CD4-positive, alpha-beta T cell treated with Interleukin-15 for 1 hour (primary cell): ENCODE data around the gene TPT1.

Source experiments
- DNase-seq: peaks from one replicate; pipeline ENCODE4 v3.0.0-alpha.2; 2020

The TPT1 gene

DNA sequence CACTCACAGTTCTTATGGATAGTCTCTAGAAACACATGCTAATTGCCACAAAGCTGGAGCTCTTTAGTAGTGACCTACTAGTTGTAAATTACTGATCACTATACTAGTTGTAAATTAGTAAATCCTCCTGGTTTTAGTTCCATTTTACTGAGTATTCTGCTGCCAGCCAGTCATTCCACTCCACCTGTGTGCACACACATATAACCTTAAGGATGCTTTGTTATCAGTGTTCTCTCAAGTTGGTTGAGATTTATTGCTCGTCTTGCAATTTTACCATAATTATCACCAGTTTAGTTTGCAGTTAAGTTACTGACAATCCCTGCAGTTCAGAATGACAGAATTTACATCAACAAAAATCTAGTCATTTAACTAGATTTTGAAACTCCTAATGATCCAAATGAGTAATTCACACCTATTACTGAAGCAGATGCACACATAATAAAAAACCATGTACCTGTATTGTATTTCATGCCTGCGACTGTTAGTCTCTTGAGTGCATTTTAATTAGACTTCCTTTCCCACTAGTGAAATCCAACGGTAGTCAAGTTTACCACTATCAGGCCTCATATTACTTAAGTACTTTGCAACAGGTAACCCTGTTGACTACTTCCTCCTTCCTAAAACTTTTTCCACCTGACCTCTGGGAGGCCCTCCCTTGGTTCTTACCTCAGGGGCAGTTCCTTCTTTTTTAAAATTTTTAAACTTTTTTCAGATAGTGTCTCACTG, 7.6 kb downstream of the TPT1 start:
- DNase-seq = no peak

DNA sequence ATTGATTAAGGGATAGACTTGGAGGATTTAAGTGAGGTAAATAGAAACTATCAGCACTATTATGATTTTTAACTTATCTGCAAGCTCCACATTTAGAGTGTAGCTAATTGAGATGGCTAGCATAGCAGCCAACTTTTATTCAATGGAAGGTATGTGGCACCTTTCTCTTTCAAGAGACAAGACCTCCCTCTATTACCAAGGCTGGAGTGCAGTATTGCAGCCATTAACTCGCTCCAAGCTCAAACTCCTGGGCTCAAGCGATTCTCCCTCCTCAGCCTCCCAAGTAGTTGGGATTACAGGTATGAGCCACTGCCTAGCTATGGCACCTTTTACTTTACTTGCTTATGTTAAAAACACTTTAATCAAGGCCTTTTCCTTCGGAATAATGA, 8.2 kb downstream of the TPT1 start:
- DNase-seq = no peak

DNA sequence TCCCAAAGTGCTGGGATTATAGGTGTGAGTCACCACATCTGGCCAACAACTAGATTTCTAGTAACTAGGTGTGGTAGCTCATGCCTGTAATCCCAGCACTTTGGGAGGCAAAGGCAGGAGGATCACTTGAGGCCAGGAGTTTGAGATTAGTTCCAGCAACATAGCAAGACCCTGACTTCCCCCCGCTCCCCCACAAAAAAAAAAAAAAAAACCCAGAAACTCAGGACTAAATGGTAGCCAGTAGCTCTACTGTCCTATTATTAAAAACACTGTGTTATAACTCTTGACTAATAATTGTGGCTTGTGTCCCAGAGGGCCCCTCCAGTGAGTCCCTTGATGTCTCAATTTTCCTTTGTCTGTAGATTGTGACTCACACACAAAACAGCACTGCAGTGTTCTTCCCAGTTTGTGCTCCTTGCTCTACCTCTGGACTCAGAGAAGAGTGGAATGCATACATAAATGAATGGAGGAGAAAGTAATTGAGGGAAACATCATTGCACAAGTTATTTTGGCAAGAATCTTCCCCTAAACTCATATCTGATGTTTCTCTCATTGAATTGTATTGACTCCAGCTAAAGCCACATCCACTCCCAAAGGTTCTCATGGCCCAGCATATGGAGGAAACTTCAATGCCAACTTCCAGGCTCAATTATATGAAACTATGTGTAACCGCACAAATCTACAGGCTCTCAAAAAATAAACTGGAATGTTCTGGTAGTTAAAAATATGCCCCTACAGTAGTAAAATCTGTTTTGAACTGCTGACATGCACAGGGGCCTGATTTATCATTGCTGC, 8.8 kb downstream of the TPT1 start:
- DNase-seq = no peak

DNA sequence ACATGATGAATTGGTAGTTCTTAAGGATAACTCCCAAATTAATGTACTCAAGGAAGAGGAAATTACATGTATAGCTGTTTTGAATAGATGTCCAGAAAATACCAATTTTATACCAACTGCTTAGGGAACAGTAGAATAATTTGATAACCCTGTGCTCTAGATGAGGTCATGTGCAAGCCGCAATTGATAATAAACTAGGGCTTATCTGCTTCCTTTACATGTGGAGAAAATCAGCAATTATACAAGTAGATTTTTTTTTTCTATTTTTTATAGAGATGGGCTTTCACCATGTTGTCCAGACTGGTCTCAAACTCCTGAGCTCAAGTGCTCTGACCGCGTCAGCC, 9.3 kb downstream of the TPT1 start:
- DNase-seq = no peak

DNA sequence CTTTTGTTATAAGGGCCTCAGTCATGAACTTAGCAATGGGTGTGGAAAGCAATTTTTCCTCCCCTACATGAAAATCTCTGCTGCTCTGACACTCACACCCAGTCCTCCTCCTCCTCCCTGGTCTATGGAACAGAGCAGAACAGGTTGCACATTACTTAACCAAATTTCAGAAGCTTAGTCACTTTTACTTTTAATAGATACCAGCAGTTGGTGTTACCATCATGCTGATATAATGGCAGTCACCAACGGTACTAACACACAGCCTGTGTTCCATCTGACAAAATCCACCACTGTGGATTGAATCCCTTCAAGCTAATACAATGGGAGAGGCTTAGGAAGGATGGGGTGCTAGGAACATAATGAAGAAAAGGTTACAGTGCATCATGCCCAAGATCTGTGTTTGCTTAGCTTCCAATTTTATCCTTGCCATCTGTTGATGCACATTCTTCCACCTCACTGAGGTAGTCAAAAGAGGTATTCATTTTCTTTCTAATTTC, 9.8 kb downstream of the TPT1 start:
- no peak for DNase-seq

DNA sequence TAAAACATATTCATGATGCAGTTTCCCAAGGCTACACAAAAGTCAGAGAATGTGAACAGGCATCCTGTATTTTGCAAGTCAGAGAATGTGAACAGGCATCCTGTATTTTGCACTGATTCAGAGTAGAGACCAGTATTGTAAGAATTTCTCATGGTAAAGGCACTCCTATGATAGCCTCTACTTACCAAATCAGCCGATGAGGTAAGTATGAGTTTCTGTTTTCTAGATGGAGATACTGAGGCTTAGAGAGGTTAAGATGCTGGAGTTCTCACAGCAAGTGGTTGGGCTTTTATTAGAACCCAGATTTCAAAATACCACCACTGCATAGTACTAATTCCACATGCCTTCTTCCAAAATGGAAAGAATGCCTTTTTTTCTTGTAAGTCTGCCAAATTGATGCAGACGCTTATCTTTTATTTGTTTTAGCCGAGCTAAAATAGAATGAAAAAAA, 12.3 kb downstream of the TPT1 start:
- DNase-seq = no peak

DNA sequence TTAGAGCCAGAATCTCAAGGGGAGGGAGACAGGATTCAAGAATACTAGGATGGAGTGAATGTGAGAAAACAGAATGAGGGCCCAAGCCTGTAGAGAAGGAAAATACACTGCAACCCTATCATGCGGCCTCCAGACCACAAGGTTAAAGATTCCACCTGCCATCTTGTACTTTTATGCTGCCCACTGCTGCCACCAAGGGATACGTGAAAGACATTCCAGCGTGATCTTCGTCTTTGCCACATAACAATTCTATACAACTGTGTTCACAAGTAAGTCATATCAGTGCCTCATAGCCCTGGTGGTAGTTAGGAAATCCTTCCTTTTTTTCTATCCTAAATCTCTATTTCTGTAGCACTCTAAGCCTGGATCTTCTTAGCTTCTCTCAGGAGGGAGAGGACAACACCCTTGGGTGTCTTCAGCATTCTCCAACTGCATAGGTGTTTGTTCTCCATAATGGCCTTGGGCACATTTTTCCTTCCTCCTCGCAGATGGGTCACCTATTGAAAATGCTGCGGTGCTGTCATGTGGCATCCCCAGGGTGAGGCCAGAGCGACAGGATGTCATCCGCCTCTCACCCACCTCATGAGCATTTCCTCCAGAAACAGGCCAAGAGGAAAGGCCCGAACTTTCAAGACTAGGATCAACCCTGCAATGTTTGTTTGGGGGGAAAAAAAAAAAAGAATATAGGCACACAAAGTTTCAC, 13.6 kb downstream of the TPT1 start:
- no peak for DNase-seq

DNA sequence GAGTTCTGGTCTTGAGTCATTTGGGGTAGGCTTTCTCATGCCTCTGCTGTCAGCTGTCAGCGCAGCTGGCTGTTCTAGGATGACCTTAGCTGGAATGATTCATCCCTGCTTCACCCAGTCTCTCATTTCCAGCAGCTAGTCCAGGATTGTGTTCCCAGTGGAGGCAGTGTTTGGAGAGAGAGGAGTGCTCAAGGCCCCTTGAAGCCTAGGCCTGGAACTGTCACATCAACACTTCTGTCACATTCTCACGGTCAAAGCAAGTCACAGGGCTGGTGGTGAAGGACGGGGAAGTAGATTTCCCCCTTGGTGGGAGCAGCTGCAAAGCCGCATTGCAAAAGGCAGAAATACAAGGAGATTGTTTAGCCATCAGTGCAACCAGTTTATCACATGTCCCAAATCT, 15.2 kb downstream of the TPT1 start:
- DNase-seq = no peak

DNA sequence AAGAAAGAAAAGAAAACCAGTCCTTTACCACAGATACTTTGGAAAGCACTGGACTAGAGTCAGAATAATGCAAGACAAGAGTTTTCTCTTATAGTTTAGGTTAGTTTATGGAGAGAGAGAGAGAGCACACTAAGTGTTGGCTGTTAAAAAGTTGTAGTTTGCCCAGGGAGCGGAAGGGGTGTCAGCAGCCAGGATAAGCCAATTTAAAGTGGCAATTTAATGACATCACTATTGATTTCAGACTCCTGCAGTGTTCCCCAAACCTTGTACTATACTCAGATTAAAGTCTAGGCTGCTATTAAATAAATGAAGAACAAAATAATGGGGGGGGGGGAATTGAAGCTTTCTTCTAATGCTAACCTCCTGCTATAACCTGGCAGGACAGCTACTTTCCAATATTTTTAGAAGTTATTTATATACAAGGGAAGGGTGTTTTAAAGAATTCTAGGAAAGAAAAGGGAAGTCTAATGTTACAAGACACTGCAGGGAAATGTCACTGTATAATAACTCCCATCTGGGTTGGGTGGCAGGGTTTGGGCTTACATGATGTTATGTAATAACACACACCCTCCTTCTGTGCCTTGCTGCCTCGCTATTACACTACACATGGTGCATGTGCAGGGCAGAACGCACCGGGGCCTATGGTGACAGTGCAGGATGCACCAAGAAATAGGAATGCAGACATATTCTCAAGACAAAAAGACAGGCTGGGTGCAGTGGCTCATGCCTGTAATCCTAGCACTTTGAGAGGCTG, 19.9 kb downstream of the TPT1 start:
- DNase-seq = no peak

DNA sequence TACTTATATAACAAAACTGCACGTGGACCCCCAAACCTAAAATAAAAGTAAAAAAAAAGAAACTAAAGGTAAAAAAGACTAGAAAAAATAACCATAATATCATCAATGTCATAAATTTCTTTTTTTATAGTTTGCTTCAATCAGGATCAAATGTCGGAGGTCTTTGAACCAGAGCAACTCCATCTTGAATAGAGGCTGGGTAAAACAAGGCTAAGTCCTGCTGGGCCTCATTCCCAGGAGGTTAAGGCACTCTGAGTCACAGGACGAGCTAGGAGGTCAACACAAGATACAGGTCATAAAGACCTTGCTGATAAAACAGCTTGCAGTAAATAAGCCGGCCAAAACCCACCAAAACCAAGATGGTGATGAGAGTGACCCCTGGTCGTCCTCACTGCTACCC, 24.0 kb downstream of the TPT1 start:
- no peak for DNase-seq

DNA sequence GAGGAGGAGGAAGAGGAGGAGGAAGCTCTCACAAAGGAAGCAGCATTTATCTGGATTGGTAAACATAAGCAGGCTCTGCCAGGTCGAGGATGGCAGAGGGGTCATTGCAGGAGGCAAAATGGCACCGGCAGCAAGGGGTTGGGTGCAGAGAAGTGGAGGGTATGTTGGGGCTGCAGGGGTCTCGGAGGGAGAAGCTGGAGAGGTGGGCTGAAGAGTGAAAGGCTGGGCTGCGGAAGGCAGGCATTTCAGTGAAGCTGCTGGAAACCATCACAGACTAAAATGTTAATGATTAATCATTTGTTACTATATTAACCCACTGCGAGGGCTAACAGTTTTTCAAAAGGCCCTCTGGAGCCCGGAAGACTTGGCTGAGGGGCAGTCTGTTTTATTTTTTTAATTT, 24.6 kb downstream of the TPT1 start:
- DNase-seq = no peak

DNA sequence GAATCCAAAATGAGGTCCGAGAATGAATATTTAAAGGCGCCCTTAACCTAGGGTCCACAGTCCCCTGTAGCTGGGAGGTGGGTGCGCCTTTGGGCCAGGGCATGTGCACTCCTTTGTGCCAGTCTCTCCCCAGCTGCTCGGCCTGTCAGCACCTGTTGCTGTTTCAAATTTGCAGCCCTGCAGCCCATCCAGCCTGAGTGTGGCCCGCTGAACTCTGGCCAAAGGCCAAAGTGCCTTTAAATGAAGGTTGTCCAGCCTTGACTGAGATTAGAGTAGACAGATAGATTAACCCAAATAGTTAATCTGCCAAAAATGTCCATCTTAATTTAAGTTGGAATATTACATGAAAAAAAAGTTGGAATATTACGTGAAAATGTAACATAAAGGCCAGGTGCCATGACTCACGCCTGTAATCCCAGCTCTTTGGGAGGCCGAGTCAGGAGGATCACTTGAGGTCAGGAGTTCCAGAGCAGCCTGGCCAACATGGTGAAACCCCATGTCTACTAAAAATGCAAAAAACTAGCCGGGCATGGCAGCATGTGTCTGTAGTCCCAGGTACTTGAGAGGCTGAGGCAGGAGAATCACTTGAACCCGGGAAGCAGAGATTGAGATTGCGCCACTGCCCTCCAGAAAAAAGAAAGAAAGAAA, 25.3 kb downstream of the TPT1 start:
- no peak for DNase-seq

DNA sequence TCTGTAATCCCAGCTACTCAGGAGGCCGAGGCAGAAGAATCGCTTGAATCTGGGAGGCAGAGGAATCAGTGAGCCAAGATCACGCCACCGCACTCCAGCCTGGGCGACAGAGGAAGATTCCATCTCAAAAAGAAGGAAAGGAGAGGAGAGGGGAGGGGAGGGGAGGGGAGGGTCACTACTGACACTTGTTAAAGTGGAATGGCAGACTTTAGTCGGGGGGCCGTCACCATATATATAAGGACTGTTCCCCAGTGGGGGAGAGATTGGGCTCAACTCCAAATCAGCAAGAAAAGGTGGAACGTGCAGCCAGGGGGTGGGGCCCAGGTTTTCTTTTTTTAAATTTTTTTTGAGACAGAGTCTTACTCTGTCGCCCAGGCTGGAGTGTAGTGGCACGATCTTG, 26.2 kb downstream of the TPT1 start:
- DNase-seq = no peak

DNA sequence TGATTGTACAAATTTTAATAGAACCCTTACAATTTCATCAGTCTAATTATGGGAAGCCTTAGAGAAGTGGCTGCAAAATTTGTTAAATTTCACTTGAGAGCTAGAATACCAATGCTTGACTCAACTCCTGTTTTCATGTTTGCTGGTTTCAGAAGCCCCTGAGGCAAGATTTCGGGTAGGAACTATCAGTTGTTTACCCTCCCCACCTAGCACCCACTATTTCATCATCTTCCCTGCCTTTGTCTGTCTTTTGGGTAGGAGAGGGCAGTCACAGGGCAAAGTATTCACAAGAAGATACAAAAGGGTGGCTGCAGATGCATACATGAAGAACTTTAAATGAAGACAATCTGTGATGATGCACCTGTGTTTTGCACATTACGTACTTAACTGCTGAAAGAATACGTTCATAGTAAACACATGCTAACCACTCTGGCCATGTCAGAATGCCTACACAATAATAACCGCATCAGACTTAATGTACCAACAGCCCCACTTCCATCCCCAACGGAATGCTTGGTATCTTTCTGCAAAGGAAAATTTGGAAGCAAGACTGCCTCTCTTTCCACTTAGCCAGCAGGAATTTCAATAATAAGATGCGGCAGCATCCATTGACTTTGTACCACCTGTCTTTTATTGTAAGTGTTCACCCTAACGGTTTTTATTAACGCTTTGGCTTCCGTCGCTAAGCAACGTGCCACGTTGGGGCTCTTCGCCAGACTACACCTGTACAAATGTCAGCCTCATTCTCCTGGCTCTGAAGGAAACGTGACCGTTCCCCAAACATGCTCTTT, 30.4 kb downstream of the TPT1 start:
- DNase-seq = no peak

DNA sequence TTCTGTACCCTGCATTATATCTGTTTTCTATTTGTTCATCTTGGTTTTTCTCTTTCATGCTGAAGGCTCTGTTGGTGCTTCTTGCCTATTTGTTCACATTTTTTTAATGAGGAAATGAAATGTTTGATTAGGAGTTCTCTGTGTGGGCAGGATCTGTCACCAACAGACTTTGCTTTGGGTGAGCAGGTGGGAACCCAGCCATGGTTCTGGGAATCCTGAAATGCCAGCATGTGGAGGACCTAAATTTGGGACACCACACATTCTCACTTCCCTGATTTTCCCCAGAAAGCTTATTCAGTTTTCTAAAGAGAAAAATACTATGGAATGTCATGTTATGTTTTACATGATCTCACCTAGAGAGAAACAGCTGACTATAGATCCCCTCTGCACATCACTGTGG, 34.0 kb downstream of the TPT1 start:
- no peak for DNase-seq

DNA sequence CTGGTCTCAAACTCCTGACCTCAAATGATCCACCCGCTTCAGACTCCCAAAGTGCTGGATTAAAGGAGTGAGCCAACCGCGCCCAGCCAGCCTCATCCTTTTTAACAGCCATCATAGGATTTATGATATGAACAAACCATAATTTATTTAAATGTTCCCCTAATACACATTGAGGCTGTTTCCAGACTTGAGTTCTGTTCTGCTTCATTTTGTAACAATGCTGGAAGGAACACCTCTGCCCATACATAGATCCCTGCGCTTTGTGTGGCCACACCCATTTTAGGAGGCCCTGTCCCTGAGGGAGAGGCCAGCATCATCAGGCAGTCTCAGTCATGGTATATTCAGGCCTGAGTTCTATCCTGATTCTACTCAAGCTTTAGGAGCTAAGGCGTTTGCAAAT, 35.9 kb downstream of the TPT1 start:
- no peak for DNase-seq

DNA sequence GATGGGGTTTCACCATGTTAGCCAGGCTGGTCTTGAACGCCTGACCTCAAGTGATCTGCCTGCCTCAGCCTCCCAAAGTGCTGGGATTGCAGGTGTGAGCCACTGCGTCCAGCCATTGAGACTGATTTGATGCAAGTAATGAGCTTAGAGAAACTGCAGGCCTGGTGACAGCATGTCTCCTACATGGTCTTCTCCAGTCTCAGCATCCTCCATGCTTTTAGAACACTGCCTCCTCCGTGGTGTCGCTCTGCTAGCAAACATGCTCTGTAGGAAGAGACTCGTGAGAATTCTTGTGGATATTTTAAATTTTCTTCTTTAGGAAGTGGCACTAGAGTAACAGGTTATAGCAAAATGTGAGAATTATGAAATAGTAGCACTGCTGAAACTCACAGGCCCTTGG, 37.1 kb downstream of the TPT1 start:
- no peak for DNase-seq

DNA sequence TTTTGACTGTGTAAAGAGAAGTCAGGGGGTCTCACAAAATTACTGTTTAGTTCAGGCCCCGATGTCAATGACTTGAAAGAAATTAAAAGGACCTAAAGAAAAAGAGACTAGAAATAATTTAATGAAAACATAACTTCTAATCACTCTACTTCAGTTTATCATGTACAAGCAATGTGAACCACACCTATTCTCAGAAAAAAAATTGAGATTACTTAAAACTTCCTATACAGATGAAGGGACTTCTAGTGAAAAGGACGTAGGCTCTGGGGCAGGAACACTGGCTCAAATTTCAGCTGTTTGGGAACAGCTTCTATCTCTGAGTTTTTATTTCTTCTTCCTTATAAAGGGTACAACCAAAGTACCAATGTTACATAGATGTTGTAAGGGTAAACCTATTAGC, 38.0 kb downstream of the TPT1 start:
- DNase-seq = no peak

DNA sequence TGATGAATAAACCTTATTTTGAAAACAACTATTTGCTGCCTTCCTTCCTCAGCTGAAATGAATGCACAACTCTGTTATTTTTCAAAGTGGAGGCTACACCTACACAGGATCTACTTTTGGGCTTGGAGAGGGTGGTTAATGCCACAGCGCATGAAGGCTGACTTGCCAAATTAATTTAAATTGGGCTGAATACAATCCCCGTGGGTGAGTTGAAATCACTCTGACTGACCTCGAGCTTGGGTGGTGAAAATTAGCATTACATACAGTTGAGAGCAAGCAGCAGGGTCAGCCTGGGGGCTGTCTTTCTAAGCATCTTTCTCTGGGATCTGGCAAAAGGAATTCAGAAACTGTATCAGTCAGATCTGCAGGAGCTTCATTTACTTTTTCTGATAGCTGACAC, 38.5 kb downstream of the TPT1 start:
- no peak for DNase-seq

DNA sequence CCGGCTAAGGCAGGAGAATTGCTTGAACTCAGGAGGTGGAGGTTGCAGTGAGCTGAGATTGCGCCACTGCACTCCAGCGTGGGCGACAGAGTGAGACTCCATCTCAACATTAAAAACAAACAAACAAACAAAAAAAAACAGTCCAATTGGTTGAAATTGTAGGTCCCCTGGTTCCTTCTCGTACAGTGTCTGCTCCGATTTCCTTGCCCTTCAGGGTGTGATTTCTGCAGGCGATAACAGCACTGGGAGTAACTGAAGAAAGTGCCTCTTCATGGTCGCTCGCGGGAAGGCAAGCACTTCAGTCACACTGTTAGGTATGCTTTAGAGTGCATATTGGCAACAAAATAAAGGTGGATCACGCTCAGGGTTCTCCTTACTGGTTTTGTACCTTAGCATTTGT, 39.7 kb downstream of the TPT1 start:
- DNase-seq = no peak

DNA sequence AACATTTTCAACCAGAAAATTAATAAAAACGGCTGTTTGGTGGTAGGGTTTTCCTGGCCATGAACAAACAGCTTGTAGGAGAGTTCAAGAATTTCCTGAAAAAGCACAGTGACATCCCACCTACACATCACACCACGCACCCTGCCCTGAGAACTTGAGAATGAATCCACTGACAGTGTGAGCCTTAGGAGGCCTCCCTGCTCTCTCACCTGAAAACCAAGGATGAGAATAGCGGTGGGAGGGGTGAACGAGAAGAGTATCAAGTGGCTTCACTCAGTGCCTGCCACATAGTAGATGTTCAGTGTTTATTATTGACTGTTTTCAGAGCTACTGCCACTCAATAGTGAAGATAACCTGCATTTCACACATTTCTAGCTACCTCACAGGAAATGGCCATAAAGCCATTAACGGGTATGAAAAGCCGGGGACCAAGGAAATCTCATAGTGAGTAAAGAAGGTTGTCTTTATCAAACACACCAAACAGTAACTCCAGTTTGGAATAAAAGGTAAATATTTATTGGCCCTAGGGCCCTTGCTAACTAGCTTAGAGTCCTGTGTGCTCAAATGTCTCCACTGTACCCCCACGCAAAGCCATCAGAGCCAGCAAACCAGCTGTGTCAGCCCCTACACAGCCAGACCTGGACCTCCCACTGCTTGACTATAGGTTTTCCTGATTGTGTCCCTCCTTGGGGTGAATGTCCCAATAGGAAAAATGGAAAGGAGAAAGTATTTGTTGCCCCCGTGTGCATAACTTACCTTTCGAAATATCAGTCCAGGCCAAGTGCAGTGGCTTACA, 40.6 kb downstream of the TPT1 start:
- DNase-seq = no peak
